Omental fat pad (tissue), 4 donors: ENCODE data around the gene S100A11. TPM values are rescaled to one million over a fixed set of nuclear protein-coding genes. Genes with fewer than 3 reads are reported as not detected.
"Not testable (repeated sequence)": the region's sequence is repeated elsewhere in the genome, so short reads cannot be mapped to it uniquely, and the experiment has no call there.

Experiments
- ATAC-seq: fragments of 150-250 bp; one replicate; pipeline ENCODE4 v1.9.1; 2016; ENCODE audit warnings: mild to moderate bottlenecking, moderate library complexity; ENCODE audit not compliant: low FRiP score
- DNase-seq: peaks from one replicate; pipeline ENCODE4 v3.0.0-alpha.2; 2019; ENCODE audit warnings: low spot score
- CTCF ChIP-seq, 3 donors: fragments of 450-650 bp; IDR thresholded peaks; one replicate each; pipeline ENCODE4 v1.5.1; 2016 to 2017; ENCODE audit warnings: antibody characterized with exemption in 3 of 3, mild to moderate bottlenecking in 3 of 3, moderate library complexity in 2 of 3
- total RNA-seq, 4 donors: library from RNA; depleted of rRNA; stranded (reverse); fragments of >200 nt; gene quantifications; one replicate each; pipeline ENCODE4 v1.1.0, GENCODE V29; 2016

Gene S100A11
- 100 to 1,000 TPM; 211 to 389 (median 295) TPM for total RNA-seq

- ATAC-seq, result peak; percentile 95
- no peak for TF ChIP-seq CTCF (IDR thresholded peaks at IDR 0.05)
- DNase-seq, result peak; percentile 78
Observed at GRCh38 chr1:152036267-152037216, at the start of gene S100A11. S100A11 (minus strand) TSS chr1:152037004; CDS start chr1:152036915, 89 bp downstream.

GRCh38 chr1:152084853-152085252 lies 48.0 kb upstream of the S100A11 start:
- no peak for ATAC-seq
- no peak for DNase-seq
- no peak for TF ChIP-seq CTCF (IDR thresholded peaks at IDR 0.05)

GRCh38 chr1:152081026-152081425 lies 44.2 kb upstream of the S100A11 start:
- not testable (repeated sequence) for DNase-seq, ATAC-seq

- ATAC-seq, DNase-seq: not testable (repeated sequence)
Observed at GRCh38 chr1:152080494-152080893, 43.7 kb upstream of the S100A11 start.

GRCh38 chr1:152078831-152079441 lies 42.1 kb upstream of the S100A11 start:
- DNase-seq, result no peak
- no peak for TF ChIP-seq CTCF (IDR thresholded peaks at IDR 0.05)
- ATAC-seq, result no peak

GRCh38 chr1:152072311-152072710 lies 35.5 kb upstream of the S100A11 start:
- DNase-seq (no peak), ATAC-seq (no peak)
- no peak for TF ChIP-seq CTCF (IDR thresholded peaks at IDR 0.05)

GRCh38 chr1:152071123-152071522 lies 34.3 kb upstream of the S100A11 start:
- ATAC-seq (no peak), DNase-seq (no peak)
- no peak for TF ChIP-seq CTCF (IDR thresholded peaks at IDR 0.05)

- TF ChIP-seq CTCF (IDR thresholded peaks at IDR 0.05), result no peak
- DNase-seq, result no peak
Observed at GRCh38 chr1:152067929-152068328, 31.1 kb upstream of the S100A11 start.

More at GRCh38 chr1:152067929-152068328, 31.1 kb upstream of the S100A11 start:
- no peak for ATAC-seq
